CD4-positive, CD25-positive, alpha-beta regulatory T cell (primary cell): ENCODE data around the gene DDX31. TPM values are rescaled to one million over a fixed set of nuclear protein-coding genes. Genes with fewer than 3 reads are reported as not detected.

Source experiments
- ATAC-seq, 2 donors: fragments of 150-1000 bp; cut with Tn5 transposase; one replicate each; pipeline ENCODE4 v1.10.0; 2021; ENCODE audit warnings: low read depth in 2 of 2, moderate number of reproducible peaks in 2 of 2, moderate library complexity in 1 of 2
- DNase-seq, 3 donors: peaks; one replicate each; pipeline versions ENCODE4 v3.0.0 to v3.0.0-alpha.2; 2012 to 2022; ENCODE audit warnings: mixed read lengths in 1 of 3
- H3K27ac ChIP-seq: one replicate; pipeline ENCODE4 v1.7.0; 2013; ENCODE audit warnings: mild to moderate bottlenecking, low read length; ENCODE audit not compliant: insufficient read depth, poor library complexity, severe bottlenecking
- H3K27me3 ChIP-seq: one replicate; pipeline ENCODE4 v1.7.0; 2013; ENCODE audit warnings: low read length; ENCODE audit not compliant: control insufficient read depth, insufficient read depth
- H3K36me3 ChIP-seq: one replicate; pipeline ENCODE4 v1.7.0; 2013; ENCODE audit warnings: mild to moderate bottlenecking, low read length, moderate library complexity; ENCODE audit not compliant: control insufficient read depth, insufficient read depth
- H3K4me1 ChIP-seq: 2 replicates; pipeline ENCODE4 v1.7.0; 2013; ENCODE audit warnings: mild to moderate bottlenecking, low read length; ENCODE audit not compliant: insufficient read depth, control insufficient read depth, poor library complexity, severe bottlenecking
- H3K4me3 ChIP-seq: one replicate; pipeline ENCODE4 v1.7.0; 2013; ENCODE audit warnings: low read depth, mild to moderate bottlenecking, low read length, moderate library complexity
- H3K9me3 ChIP-seq, 2 experiments: 1 replicate in 1 of 2; 2 replicates in 1 of 2; pipeline ENCODE4 v1.7.0; 2013; ENCODE audit warnings: low read length in 2 of 2, mild to moderate bottlenecking in 1 of 2, moderate library complexity in 1 of 2; ENCODE audit not compliant: control insufficient read depth in 2 of 2
- H3K27ac Mint-ChIP-seq, 3 donors: one replicate each; pipeline ENCODE4 v1.8.0; 2020 to 2022; ENCODE audit warnings: mild to moderate bottlenecking in 3 of 3, mixed read lengths in 3 of 3, moderate library complexity in 2 of 3
- H3K27me3 Mint-ChIP-seq: one replicate; pipeline ENCODE4 v1.8.0; 2022; ENCODE audit warnings: mild to moderate bottlenecking, mixed read lengths
- H3K36me3 Mint-ChIP-seq: one replicate; pipeline ENCODE4 v1.8.0; 2020; ENCODE audit warnings: mixed read lengths
- H3K4me1 Mint-ChIP-seq, 4 donors: one replicate each; pipeline ENCODE4 v1.8.0; 2020 to 2022; ENCODE audit warnings: mixed read lengths in 4 of 4, mild to moderate bottlenecking in 1 of 4
- H3K4me3 Mint-ChIP-seq, 4 donors: one replicate each; pipeline ENCODE4 v1.8.0; 2020 to 2022; ENCODE audit warnings: mild to moderate bottlenecking in 4 of 4, mixed read lengths in 4 of 4, moderate library complexity in 3 of 4
- H3K9me3 Mint-ChIP-seq, 7 donors: one replicate each; pipeline ENCODE4 v1.8.0; 2020 to 2022; ENCODE audit warnings: mixed read lengths in 7 of 7, mild to moderate bottlenecking in 3 of 7, moderate library complexity in 2 of 7
- polyA plus RNA-seq, 4 donors: library from polyadenylated mRNA; unstranded; fragments of 300-500 nt; fragmentation: Illumina TruSeq; gene quantifications; one replicate each; pipeline ENCODE4 v1.2.3, GENCODE V29; 2021
- total RNA-seq: library from RNA; stranded (reverse); gene quantifications from one replicate; pipeline ENCODE4 v1.2.3, GENCODE V29; 2022

DDX31 gene
- total and polyA plus RNA-seq, 5 donors from 2014 or later: 7.1 to 12.1 (median 7.3) TPM

- H3K36me3 Mint-ChIP-seq: peaks cover 24% of the 10 kb centered on the region
- H3K9me3 Mint-ChIP-seq: no peaks in the 10 kb centered on the region
- peaks cover 50% of the 10 kb centered on the region for H3K27me3 Mint-ChIP-seq
- H3K4me3 ChIP-seq: no peak overlapping the region
- H3K36me3 ChIP-seq: peaks cover 23% of the 10 kb centered on the region
- H3K27me3 ChIP-seq: no peaks in the 10 kb centered on the region
- no peak for ATAC-seq
- H3K4me3 Mint-ChIP-seq: no peak overlapping the region
- no peak overlapping the region for H3K27ac Mint-ChIP-seq
- peaks cover 4% of the 10 kb centered on the region for H3K4me1 ChIP-seq
- no peaks in the 10 kb centered on the region for H3K9me3 ChIP-seq
- no peak overlapping the region for H3K27ac ChIP-seq
- no peak for DNase-seq
- H3K4me1 Mint-ChIP-seq: peaks cover 0 to 9% (median 4%) of the 10 kb centered on the region in 4 donors
Observed at GRCh38 chr9:132592451-132592850, 77.3 kb downstream of the DDX31 start.

- ATAC-seq (no peak), DNase-seq (no peak)
- no peak overlapping the region for H3K27ac ChIP-seq
- peaks cover 0 to 9% (median 4%) of the 10 kb centered on the region in 4 donors for H3K4me1 Mint-ChIP-seq
- H3K4me1 ChIP-seq: peaks cover 4% of the 10 kb centered on the region
- H3K4me3 Mint-ChIP-seq: no peak overlapping the region
- no peak overlapping the region for H3K27ac Mint-ChIP-seq
- H3K27me3 ChIP-seq: no peaks in the 10 kb centered on the region
- H3K36me3 ChIP-seq: peaks cover 19% of the 10 kb centered on the region
- no peaks in the 10 kb centered on the region for H3K9me3 Mint-ChIP-seq
- peaks cover 24% of the 10 kb centered on the region for H3K36me3 Mint-ChIP-seq
- no peaks in the 10 kb centered on the region for H3K9me3 ChIP-seq
- no peak overlapping the region for H3K4me3 ChIP-seq
- peaks cover 51% of the 10 kb centered on the region for H3K27me3 Mint-ChIP-seq
Observed at GRCh38 chr9:132591751-132592314, 78.0 kb downstream of the DDX31 start.

GRCh38 chr9:132591244-132591643 lies 78.5 kb downstream of the DDX31 start:
- peaks cover 57% of the 10 kb centered on the region for H3K27me3 Mint-ChIP-seq
- DNase-seq: no peak
- no peak for ATAC-seq
- H3K27me3 ChIP-seq: peaks cover under 1% of the 10 kb centered on the region
- H3K4me1 ChIP-seq: peaks cover 4% of the 10 kb centered on the region
- H3K9me3 ChIP-seq: no peaks in the 10 kb centered on the region
- H3K27ac Mint-ChIP-seq: no peak overlapping the region
- H3K36me3 Mint-ChIP-seq: peaks cover 18% of the 10 kb centered on the region
- H3K27ac ChIP-seq: no peak overlapping the region
- no peaks in the 10 kb centered on the region for H3K9me3 Mint-ChIP-seq
- H3K36me3 ChIP-seq: peaks cover 17% of the 10 kb centered on the region
- peaks cover 0 to 9% (median 4%) of the 10 kb centered on the region in 4 donors for H3K4me1 Mint-ChIP-seq
- no peak overlapping the region for H3K4me3 Mint-ChIP-seq
- H3K4me3 ChIP-seq: no peak overlapping the region

- ATAC-seq (no peak), DNase-seq (no peak)
- peak overlapping the region in 1 of 4 donors; percentile 38 for H3K4me3 Mint-ChIP-seq
- H3K9me3 ChIP-seq: no peaks in the 10 kb centered on the region
- no peak overlapping the region for H3K27ac Mint-ChIP-seq
- H3K36me3 Mint-ChIP-seq: peaks cover 11% of the 10 kb centered on the region
- no peaks in the 10 kb centered on the region for H3K9me3 Mint-ChIP-seq
- H3K4me1 ChIP-seq: peaks cover 4% of the 10 kb centered on the region
- H3K27me3 Mint-ChIP-seq: peaks cover 64% of the 10 kb centered on the region
- H3K4me3 ChIP-seq: no peak overlapping the region
- H3K27ac ChIP-seq: no peak overlapping the region
- H3K27me3 ChIP-seq: peaks cover 7% of the 10 kb centered on the region
- peaks cover 13% of the 10 kb centered on the region for H3K36me3 ChIP-seq
- H3K4me1 Mint-ChIP-seq: peaks cover 0 to 11% (median 7%) of the 10 kb centered on the region in 4 donors
Observed at GRCh38 chr9:132590318-132591182, 79.2 kb downstream of the DDX31 start.

- H3K36me3 ChIP-seq: peaks cover 9% of the 10 kb centered on the region
- peaks cover 68% of the 10 kb centered on the region for H3K27me3 Mint-ChIP-seq
- DNase-seq: no peak
- peaks cover 0 to 11% (median 7%) of the 10 kb centered on the region in 4 donors for H3K4me1 Mint-ChIP-seq
- no peaks in the 10 kb centered on the region for H3K9me3 ChIP-seq
- no peak overlapping the region for H3K27ac ChIP-seq
- no peak overlapping the region for H3K4me3 Mint-ChIP-seq
- no peak overlapping the region for H3K4me3 ChIP-seq
- peaks cover 10% of the 10 kb centered on the region for H3K36me3 Mint-ChIP-seq
- H3K4me1 ChIP-seq: peaks cover 4% of the 10 kb centered on the region
- no peak for ATAC-seq
- peaks cover 12% of the 10 kb centered on the region for H3K27me3 ChIP-seq
- no peak overlapping the region for H3K27ac Mint-ChIP-seq
- H3K9me3 Mint-ChIP-seq: no peaks in the 10 kb centered on the region
Observed at GRCh38 chr9:132590037-132590317, 79.8 kb downstream of the DDX31 start.

GRCh38 chr9:132589148-132590036 lies 80.4 kb downstream of the DDX31 start:
- Histone ChIP-seq H3K4me3 (no peak overlapping the region), H3K27ac (no peak overlapping the region), H3K36me3 (peaks cover 3% of the 10 kb centered on the region), H3K27me3 (peaks cover 12% of the 10 kb centered on the region), H3K4me1 (peaks cover 4% of the 10 kb centered on the region), H3K9me3 (no peaks in the 10 kb centered on the region)
- peaks cover 74% of the 10 kb centered on the region for H3K27me3 Mint-ChIP-seq
- no peak overlapping the region for H3K4me3 Mint-ChIP-seq
- H3K4me1 Mint-ChIP-seq: peaks cover 0 to 11% (median 7%) of the 10 kb centered on the region in 4 donors
- no peaks in the 10 kb centered on the region for H3K9me3 Mint-ChIP-seq
- H3K36me3 Mint-ChIP-seq: peaks cover 10% of the 10 kb centered on the region
- DNase-seq: no peak
- no peak for ATAC-seq
- H3K27ac Mint-ChIP-seq: no peak overlapping the region

GRCh38 chr9:132588501-132589147 lies 81.2 kb downstream of the DDX31 start:
- peaks cover 0 to 1% (median 0%) of the 10 kb centered on the region in 7 donors for H3K9me3 Mint-ChIP-seq
- Histone ChIP-seq H3K4me3 (no peak overlapping the region), H3K36me3 (no peaks in the 10 kb centered on the region), H3K27ac (no peak overlapping the region), H3K4me1 (peaks cover 4% of the 10 kb centered on the region), H3K9me3 (no peaks in the 10 kb centered on the region), H3K27me3 (peaks cover 17% of the 10 kb centered on the region)
- ATAC-seq: no peak
- peaks cover 80% of the 10 kb centered on the region for H3K27me3 Mint-ChIP-seq
- no peak overlapping the region for H3K4me3 Mint-ChIP-seq
- peaks cover 0 to 11% (median 7%) of the 10 kb centered on the region in 4 donors for H3K4me1 Mint-ChIP-seq
- DNase-seq: no peak
- peaks cover 10% of the 10 kb centered on the region for H3K36me3 Mint-ChIP-seq
- H3K27ac Mint-ChIP-seq: no peak overlapping the region
